ENCODE results near the gene SARDH. TPM values are rescaled to one million over a fixed set of nuclear protein-coding genes. Genes with fewer than 3 reads are reported as not detected.

The SARDH gene
- total and polyA plus RNA-seq, 2 donors (not counting 3 experiments of a cell fraction or from before 2014, with no cell fraction given), result 0.19 to 0.44 TPM

- intact Hi-C loops (cut with micrococcal nuclease) (no loop called here), dilution Hi-C loops (cut with MboI; ENCODE audit: extremely low pct_ligation_motif_present, low sequenced_read_pairs) (no loop called here)
- FAIRE-seq, result no peak
- Histone ChIP-seq H3K9me1 (replicated peaks; ENCODE audit: control insufficient read depth, extremely low read depth, insufficient read depth, low read length) (no peaks in the 10 kb centered on the region), H3K36me3 (ENCODE audit: control insufficient read depth in 2 of 2, extremely low read depth in 1 of 2, insufficient read depth in 2 of 2, low read length in 2 of 2) (no peaks in the 10 kb centered on the region), H3K4me1 (ENCODE audit: control insufficient read depth, extremely low read depth, insufficient read depth, low read length) (no peaks in the 10 kb centered on the region), H3K9ac (replicated peaks; ENCODE audit: extremely low read depth, insufficient read depth, low read length) (no peak overlapping the region), H3K27me3 (ENCODE audit: control insufficient read depth in 2 of 2, insufficient read depth in 2 of 2, low read length in 2 of 2) (no peaks in the 10 kb centered on the region), H3K27ac (ENCODE audit: insufficient read depth, low read depth, low read length) (no peak overlapping the region), H3K4me2 (ENCODE audit: insufficient read depth, low read length) (no peak overlapping the region), H4K20me1 (replicated peaks; ENCODE audit: control insufficient read depth, extremely low read depth, insufficient read depth, low read length) (no peaks in the 10 kb centered on the region), H3K4me3 (replicated peaks in 1 of 3; ENCODE audit: insufficient read depth in 1 of 3, low read depth in 1 of 3, low read length in 3 of 3) (no peak overlapping the region), H2AFZ (ENCODE audit: low read depth, low read length) (no peak overlapping the region), H3K79me2 (ENCODE audit: control insufficient read depth, insufficient read depth, low read length) (no peaks in the 10 kb centered on the region), H3K9me3 (replicated peaks; ENCODE audit: control insufficient read depth, insufficient read depth, low read length) (no peaks in the 10 kb centered on the region)
- CTCF ChIA-PET, result no interaction called here
- BruUV-seq (replicated peaks), result no TSS peak
- POLR2A ChIA-PET, result no interaction called here
- no peak for TF ChIP-seq MYC (IDR thresholded peaks at IDR 0.05; ENCODE audit: low read depth, low read length)
- no peak for TF ChIP-seq EZH2 (IDR thresholded peaks at IDR 0.05; ENCODE audit: borderline replicate concordance, low read depth, low read length, severe bottlenecking)
- TF ChIP-seq JUN (IDR thresholded peaks at IDR 0.05; ENCODE audit: borderline replicate concordance, insufficient read depth, insufficient read length, low read depth), result no peak
- no peak for TF ChIP-seq POLR2AphosphoS5 (IDR thresholded peaks at IDR 0.05; ENCODE audit: insufficient read depth, low read depth, low read length)
- TF ChIP-seq GATA2 (IDR thresholded peaks at IDR 0.05; ENCODE audit: insufficient read depth, insufficient read length, low read depth, low read length), result no peak
- TF ChIP-seq POLR2A (IDR thresholded peaks at IDR 0.05; ENCODE audit: low read depth, low read length), result no peak
- no peak for TF ChIP-seq CTCF (IDR thresholded peaks at IDR 0.05; ENCODE audit: extremely low read depth in 1 of 2, insufficient read depth in 1 of 2, low read depth in 1 of 2, low read length in 2 of 2)
- no peak for TF ChIP-seq FOS (IDR thresholded peaks at IDR 0.05; ENCODE audit: borderline replicate concordance, insufficient read depth, low read length)
- no peak for TF ChIP-seq MAX (IDR thresholded peaks at IDR 0.05; ENCODE audit: insufficient read depth, insufficient read length)
- DNase-seq (ENCODE audit: low read depth, low spot score), result no peak
Measured at GRCh38 chr9:133633681-133634080, 104.5 kb downstream of the SARDH start.
